H1 (cell line): ENCODE results near the gene CAMSAP3. TPM values are rescaled to one million over a fixed set of nuclear protein-coding genes. Genes with fewer than 3 reads are reported as not detected.

Experiments
- CTCF ChIA-PET: fragments of 300-600 bp; sonication (Branson Sonifier 250); formaldehyde crosslinking; loops from one replicate; lab custom pipeline; 2021; ENCODE audit not compliant: partially characterized antibody; lab: Charles Lee
- POLR2A ChIA-PET: fragments of 300-600 bp; sonication (Branson Sonifier 250); formaldehyde crosslinking; loops from one replicate; lab custom pipeline; 2021; ENCODE audit warnings: inconsistent platforms; ENCODE audit not compliant: partially characterized antibody; lab: Charles Lee
- DNase-seq, 2 experiments: peaks; one replicate each; pipeline versions ENCODE4 v3.0.0 to v3.0.0-alpha.2; 2010 to 2022; ENCODE audit warnings: low spot score in 2 of 2, low read depth in 1 of 2, mixed read lengths in 1 of 2
- FAIRE-seq: peaks from 2 replicates; lab custom pipeline; 2011; peaks lifted over from hg19 to GRCh38; lab: Jason Lieb, UNC
- H2AFZ ChIP-seq: 2 replicates; pipeline ENCODE4 v1.8.1; 2012; ENCODE audit warnings: low read length, inconsistent platforms
- H2AK5ac ChIP-seq: 2 replicates; pipeline ENCODE4 v1.6.1; 2013; ENCODE audit warnings: low read depth, low read length
- H2BK120ac ChIP-seq: replicated peaks from 2 replicates; pipeline ENCODE3; 2013; ENCODE audit warnings: low read depth, low read length, inconsistent platforms
- H2BK12ac ChIP-seq: 2 replicates; pipeline ENCODE4 v1.6.1; 2013; ENCODE audit warnings: low read depth, low read length
- H2BK15ac ChIP-seq: 2 replicates; pipeline ENCODE4 v1.6.1; 2013; ENCODE audit warnings: low read length
- H2BK20ac ChIP-seq: 2 replicates; pipeline ENCODE4 v1.6.1; 2013; ENCODE audit warnings: low read length
- H2BK5ac ChIP-seq: 2 replicates; pipeline ENCODE4 v1.6.1; 2013; ENCODE audit warnings: low read depth, low read length
- H3K14ac ChIP-seq: 2 replicates; pipeline ENCODE4 v1.6.1; 2013; ENCODE audit warnings: inconsistent platforms; ENCODE audit not compliant: insufficient read length
- H3K18ac ChIP-seq: 2 replicates; pipeline ENCODE4 v1.6.1; 2013; ENCODE audit warnings: low read length; ENCODE audit errors: extremely low read depth
- H3K23ac ChIP-seq: 2 replicates; pipeline ENCODE4 v1.6.1; 2013; ENCODE audit warnings: inconsistent platforms; ENCODE audit not compliant: insufficient read length
- H3K23me2 ChIP-seq: 2 replicates; pipeline ENCODE4 v1.6.1; 2013; ENCODE audit warnings: low read depth, low read length
- H3K27ac ChIP-seq: 2 replicates; pipeline ENCODE4 v1.6.1; 2011; ENCODE audit warnings: low read depth, low read length, inconsistent platforms
- H3K27me3 ChIP-seq, 4 experiments: replicated peaks in 1 of 4; 1 replicate in 1 of 4; 2 replicates in 3 of 4; pipeline versions ENCODE4 v1.6.1 to v1.8.1; 2011 to 2013; ENCODE audit warnings: low read length in 3 of 4, mild to moderate bottlenecking in 3 of 4, inconsistent platforms in 2 of 4, mixed read lengths in 2 of 4, moderate library complexity in 1 of 4; ENCODE audit not compliant: control insufficient read depth in 3 of 4, insufficient read depth in 3 of 4; ENCODE audit errors: extremely low read depth in 1 of 4
- H3K36me3 ChIP-seq, 4 experiments: 2 replicates each; pipeline versions ENCODE4 v1.6.1 to v1.8.1; 2011 to 2013; ENCODE audit warnings: mild to moderate bottlenecking in 4 of 4, low read length in 3 of 4, moderate library complexity in 2 of 4, control low read depth in 1 of 4, inconsistent platforms in 1 of 4; ENCODE audit not compliant: insufficient read depth in 4 of 4, control insufficient read depth in 2 of 4
- H3K4ac ChIP-seq: replicated peaks from 2 replicates; pipeline ENCODE3; 2013; ENCODE audit warnings: low read length, low read depth, mixed read lengths, inconsistent platforms; ENCODE audit not compliant: insufficient read length
- H3K4me1 ChIP-seq, 4 experiments: replicated peaks in 1 of 4; 1 replicate in 1 of 4; 2 replicates in 3 of 4; pipeline versions ENCODE4 v1.6.1 to v1.8.1; 2011 to 2013; ENCODE audit warnings: low read length in 3 of 4, inconsistent platforms in 2 of 4, mixed read lengths in 1 of 4; ENCODE audit not compliant: insufficient read depth in 4 of 4, control insufficient read depth in 3 of 4
- H3K4me2 ChIP-seq, 2 experiments: 2 replicates each; pipeline versions ENCODE4 v1.6.1 to v1.8.1; 2011 to 2013; ENCODE audit warnings: low read depth in 2 of 2, low read length in 2 of 2, control low read depth in 1 of 2, inconsistent platforms in 1 of 2, mild to moderate bottlenecking in 1 of 2; ENCODE audit not compliant: insufficient read depth in 1 of 2
- H3K4me3 ChIP-seq, 4 experiments: fragments of 200-600, 300-600 bp in 1 of 4; sonication (generic), shearing (Covaris generic), sonication (Bioruptor Twin) in 1 of 4; 2 replicates each; pipeline versions ENCODE4 v1.5.1 to v1.8.1; 2011 to 2016; ENCODE audit warnings: low read length in 4 of 4, low read depth in 3 of 4, control low read depth in 2 of 4, inconsistent platforms in 2 of 4, mild to moderate bottlenecking in 2 of 4, mixed read lengths in 1 of 4, moderate library complexity in 1 of 4; ENCODE audit not compliant: insufficient read depth in 2 of 4; ENCODE audit errors: extremely low read depth in 1 of 4
- H3K56ac ChIP-seq: replicated peaks from 2 replicates; pipeline ENCODE3; 2013; ENCODE audit warnings: low read depth, mild to moderate bottlenecking, mixed read lengths, low read length, inconsistent platforms; ENCODE audit not compliant: insufficient read length
- H3K79me1 ChIP-seq: 2 replicates; pipeline ENCODE4 v1.6.1; 2013; ENCODE audit warnings: low read depth, low read length, control low read depth
- H3K79me2 ChIP-seq, 2 experiments: 2 replicates each; pipeline versions ENCODE4 v1.6.1 to v1.8.1; 2012 to 2013; ENCODE audit warnings: low read length in 2 of 2, mild to moderate bottlenecking in 2 of 2, inconsistent platforms in 1 of 2; ENCODE audit not compliant: insufficient read depth in 2 of 2, control insufficient read depth in 1 of 2
- H3K9ac ChIP-seq, 4 experiments: replicated peaks in 1 of 4; 1 replicate in 1 of 4; 2 replicates in 3 of 4; pipeline versions ENCODE4 v1.6.1 to v1.8.1; 2011 to 2013; ENCODE audit warnings: low read depth in 3 of 4, low read length in 3 of 4, control low read depth in 2 of 4, mild to moderate bottlenecking in 2 of 4, moderate library complexity in 2 of 4, inconsistent platforms in 1 of 4; ENCODE audit errors: extremely low read depth in 1 of 4
- H3K9me3 ChIP-seq, 2 experiments: 2 replicates each; pipeline versions ENCODE4 v1.6.1 to v1.8.1; 2012 to 2013; ENCODE audit warnings: mild to moderate bottlenecking in 2 of 2, moderate library complexity in 2 of 2, control low read depth in 1 of 2, inconsistent platforms in 1 of 2, low read depth in 1 of 2, low read length in 1 of 2, mixed read lengths in 1 of 2; ENCODE audit not compliant: insufficient read depth in 2 of 2
- H4K20me1 ChIP-seq, 2 experiments: replicated peaks in 1 of 2; 2 replicates each; pipeline versions ENCODE3 to v1.8.1; 2011 to 2013; ENCODE audit warnings: inconsistent platforms in 2 of 2, low read length in 2 of 2, mild to moderate bottlenecking in 1 of 2; ENCODE audit not compliant: insufficient read depth in 2 of 2, control insufficient read depth in 1 of 2
- H4K5ac ChIP-seq: 2 replicates; pipeline ENCODE4 v1.6.1; 2013; ENCODE audit warnings: low read length, low read depth, mixed read lengths, inconsistent platforms; ENCODE audit not compliant: insufficient read length
- H4K8ac ChIP-seq: 2 replicates; pipeline ENCODE4 v1.8.0; 2013; ENCODE audit warnings: mild to moderate bottlenecking, moderate library complexity, low read length, inconsistent platforms; ENCODE audit not compliant: insufficient read depth; ENCODE audit errors: extremely low read depth
- H4K91ac ChIP-seq: replicated peaks from 2 replicates; pipeline ENCODE3; 2013; ENCODE audit warnings: low read length, mixed read lengths, inconsistent platforms; ENCODE audit not compliant: insufficient read length
- ASH2L ChIP-seq: fragments of 200-600, 300-600 bp; sonication (generic); IDR thresholded peaks from one replicate; pipeline ENCODE4 v1.7.1; 2017; ENCODE audit warnings: low read length
- CHD1 ChIP-seq: IDR thresholded peaks from 2 replicates; pipeline ENCODE4 v1.6.1; 2012; ENCODE audit warnings: low read depth, low read length, improper control_type of control experiment
- GTF2F1 ChIP-seq: IDR thresholded peaks from 2 replicates; pipeline ENCODE4 v1.6.1; 2012; ENCODE audit warnings: low read depth, low read length, improper control_type of control experiment, borderline replicate concordance
- HDAC6 ChIP-seq: IDR thresholded peaks from one replicate; pipeline ENCODE4 v1.7.1; 2012; ENCODE audit warnings: low read depth, mild to moderate bottlenecking, inconsistent platforms, low read length, moderate library complexity
- KDM5A ChIP-seq: fragments of 200-600 bp; IDR thresholded peaks from 2 replicates; pipeline ENCODE4 v1.7.1; 2012; ENCODE audit warnings: mild to moderate bottlenecking, low read length, inconsistent platforms, mixed read lengths
- RXRA ChIP-seq: IDR thresholded peaks from 2 replicates; pipeline ENCODE4 v1.6.1; 2011; ENCODE audit warnings: low read depth, mild to moderate bottlenecking, low read length, moderate library complexity; ENCODE audit not compliant: insufficient read depth
- WGBS, 2 experiments: shearing (Covaris generic) in 1 of 2; methylation state at CpG; one replicate each; pipeline versions ENCODE4 v1.1.6 to v1.1.7; 2013 to 2015; ENCODE audit warnings: low lambda C conversion rate in 2 of 2, mixed read lengths in 2 of 2, inconsistent platforms in 1 of 2, low coverage in 1 of 2, missing lambda C conversion rate in 1 of 2; ENCODE audit not compliant: insufficient replicate concordance in 2 of 2, insufficient coverage in 1 of 2, insufficient read length in 1 of 2; ENCODE audit errors: extremely low coverage in 1 of 2, missing lambda C conversion rate in 1 of 2; 5-methylcytosine and 5-hydroxymethylcytosine counted together
- polyA plus RNA-seq, 7 experiments: library from polyadenylated mRNA; depleted of rRNA in 3 of 7; stranded (reverse) in 5 of 7; unstranded in 2 of 7; fragments of >200 nt in 5 of 7; fragments of 200-250 nt in 2 of 7; gene quantifications; 1 replicate in 5 of 7; 2 replicates in 1 of 7; 4 replicates in 1 of 7; pipeline versions ENCODE4 v1.2.1 to v1.2.3, GENCODE V29; 2011 to 2013; ENCODE audit warnings: missing spikeins in 2 of 7, mixed read lengths in 2 of 7
- total RNA-seq: library from RNA; stranded (reverse); fragmentation: NEBNext Ultra II Directional; extraction: Animal tissue kit (Norgen Biotek cat#: 25700); gene quantifications from 2 replicates; pipeline ENCODE4 v1.2.1, GENCODE V29; 2021
- TF ChIP-seq, protein P1 (sequence below): IDR thresholded peaks from 2 replicates; pipeline ENCODE4 v1.6.1; 2012; ENCODE audit warnings: inconsistent platforms

CAMSAP3 gene
- total and polyA plus RNA-seq, 2 of the 8 experiments (the other 6 are each of a cell fraction or from before 2014, with no cell fraction given), result 11.4 to 30.4 TPM

DNA sequence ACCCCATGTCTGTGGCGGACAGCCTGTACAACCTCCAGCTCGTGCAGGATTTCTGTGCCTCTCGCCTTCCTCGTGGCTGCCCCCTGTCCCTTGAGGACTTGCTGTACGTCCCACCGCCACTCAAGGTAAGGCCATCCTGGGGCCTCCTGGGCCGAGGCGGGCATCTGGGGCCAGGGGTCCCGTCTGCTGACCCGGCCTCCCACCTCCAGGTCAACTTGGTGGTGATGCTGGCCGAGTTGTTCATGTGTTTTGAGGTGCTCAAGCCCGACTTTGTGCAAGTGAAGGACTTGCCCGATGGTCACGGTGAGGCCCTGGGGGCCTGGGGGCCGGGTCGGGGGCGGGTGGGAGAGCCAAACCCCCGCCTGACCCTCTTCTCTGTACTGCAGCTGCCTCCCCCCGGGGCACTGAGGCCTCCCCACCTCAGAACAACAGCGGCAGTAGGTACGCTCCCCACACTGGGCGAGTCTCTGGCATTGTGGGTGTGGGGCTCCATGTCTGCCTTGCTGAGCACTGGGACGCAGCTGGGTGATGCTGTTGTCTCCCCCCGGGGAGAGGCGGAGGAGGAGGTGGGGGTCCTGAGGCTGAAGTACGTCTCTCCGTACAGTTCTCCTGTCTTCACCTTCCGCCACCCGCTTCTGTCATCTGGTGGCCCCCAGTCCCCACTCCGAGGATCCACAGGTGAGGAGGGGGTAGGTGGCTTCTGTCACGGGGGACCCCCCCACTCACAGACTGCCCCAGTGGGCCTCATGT lies 15.0 kb downstream of the CAMSAP3 start:
- H2BK15ac ChIP-seq, result no peak overlapping the region
- no peak overlapping the region for H2AK5ac ChIP-seq
- POLR2A ChIA-PET, result interaction anchor here (0.9 to 6.2 kb wide), 4 partner anchors 9 to 18 kb away, joined by 3 to 29 read pairs (median 4); partner anchors contain the start of gene CAMSAP3
- no peak overlapping the region for H4K5ac ChIP-seq
- peaks cover 2 to 39% (median 14%) of the 10 kb centered on the region in 4 experiments; a peak in 6 of 8 replicates for H3K36me3 ChIP-seq
- no peak overlapping the region for H3K23ac ChIP-seq
- 93% methylated on average over 21 of the region's 31 CpGs; no CpG with 5 or more reads in 1 of the 2 experiments for WGBS, 2 experiments
- no peaks in the 10 kb centered on the region for H3K27me3 ChIP-seq
- H2BK12ac ChIP-seq, result no peak overlapping the region
- no peak overlapping the region for H3K4me3 ChIP-seq
- no peak overlapping the region for H3K4ac ChIP-seq
- H4K91ac ChIP-seq, result no peak overlapping the region
- CTCF ChIA-PET, result interaction anchor here (1.5 kb wide), 1 partner anchor 10 kb away, joined by 3 read pairs; no protein-coding TSS in a partner anchor
- no peak overlapping the region for H2BK5ac ChIP-seq
- no peak overlapping the region for H3K9ac ChIP-seq
- H4K20me1 ChIP-seq, result peaks cover 0 to 14% of the 10 kb centered on the region in 2 experiments
- no peak overlapping the region for H2AFZ ChIP-seq
- H3K56ac ChIP-seq, result no peak overlapping the region
- no peak overlapping the region for H3K18ac ChIP-seq
- H3K79me1 ChIP-seq, result no peaks in the 10 kb centered on the region; the same call in 1 of the 2 replicates
- no peak for TF ChIP-seq KDM5A
- TF ChIP-seq GTF2F1, result no peak
- no peak for TF ChIP-seq RXRA
- TF ChIP-seq, protein P1, sequence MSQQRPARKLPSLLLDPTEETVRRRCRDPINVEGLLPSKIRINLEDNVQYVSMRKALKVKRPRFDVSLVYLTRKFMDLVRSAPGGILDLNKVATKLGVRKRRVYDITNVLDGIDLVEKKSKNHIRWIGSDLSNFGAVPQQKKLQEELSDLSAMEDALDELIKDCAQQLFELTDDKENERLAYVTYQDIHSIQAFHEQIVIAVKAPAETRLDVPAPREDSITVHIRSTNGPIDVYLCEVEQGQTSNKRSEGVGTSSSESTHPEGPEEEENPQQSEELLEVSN, result no peak
- TF ChIP-seq CHD1, result no peak
- TF ChIP-seq ASH2L, result no peak
- TF ChIP-seq HDAC6, result no peak
- DNase-seq, result no peak
- H2BK20ac ChIP-seq, result no peak overlapping the region
- no peak overlapping the region for H2BK120ac ChIP-seq
- no peak overlapping the region for H3K27ac ChIP-seq
- H3K79me2 ChIP-seq, result no peaks in the 10 kb centered on the region
- H4K8ac ChIP-seq, result no peak overlapping the region
- H3K23me2 ChIP-seq, result no peaks in the 10 kb centered on the region
- H3K4me1 ChIP-seq, result no peaks in the 10 kb centered on the region
- no peak for FAIRE-seq
- no peak overlapping the region for H3K14ac ChIP-seq
- no peak overlapping the region for H3K4me2 ChIP-seq
- H3K9me3 ChIP-seq, result no peaks in the 10 kb centered on the region
